ENCODE measurements around the gene PIH1D2. TPM values are rescaled to one million over a fixed set of nuclear protein-coding genes. Genes with fewer than 3 reads are reported as not detected.
A peak's percentile ranks its signal among the peaks of the same experiment; 100 is the strongest.

The PIH1D2 gene
- total RNA-seq, 1 experiment from 2014 or later: 1.6 TPM

GRCh38 chr11:112106070-112106469, 32.3 kb upstream of the PIH1D2 start (continued):
- no peak for TF ChIP-seq TCF7L2 (IDR thresholded peaks at IDR 0.05; ENCODE audit: borderline replicate concordance, extremely low read depth, insufficient read depth, insufficient read length)
- TF ChIP-seq EGR1 (IDR thresholded peaks at IDR 0.05; ENCODE audit: low read depth): no peak
- TF ChIP-seq EZH2 (IDR thresholded peaks at IDR 0.05): no peak
- no peak for TF ChIP-seq ZNF274 (IDR thresholded peaks at IDR 0.05; ENCODE audit: low read depth, low read length)

- Histone ChIP-seq H3K4me3 (replicated peaks in 1 of 2; ENCODE audit: low read depth in 1 of 2, low read length in 2 of 2) (no peak overlapping the region), H3K79me2 (ENCODE audit: insufficient read depth, low read length) (no peaks in the 10 kb centered on the region), H4K20me1 (ENCODE audit: insufficient read depth) (no peaks in the 10 kb centered on the region), H2AFZ (ENCODE audit: low read depth, low read length, poor library complexity, severe bottlenecking) (no peak overlapping the region), H3K27ac (ENCODE audit: low read depth, low read length) (no peak overlapping the region), H3K27me3 (ENCODE audit: insufficient read depth, low read length) (no peaks in the 10 kb centered on the region), H3K36me3 (ENCODE audit: control insufficient read depth in 1 of 2, insufficient read depth in 2 of 2, low read length in 2 of 2) (no peaks in the 10 kb centered on the region), H3K9me2 (ENCODE audit: insufficient read depth) (no peaks in the 10 kb centered on the region), H3K4me2 (ENCODE audit: low read length) (0 out of 2 replicates have a peak overlapping the region, but pooled peaks have one; percentile 6), H3K4me1 (ENCODE audit: control insufficient read depth in 1 of 2, insufficient read depth in 2 of 2, low read length in 2 of 2) (peaks cover 5 to 35% of the 10 kb centered on the region in 2 experiments; a peak in 3 of 4 replicates), H3K9me3 (ENCODE audit: control insufficient read depth in 1 of 2, insufficient read depth in 1 of 2, low read depth in 1 of 2, low read length in 2 of 2) (no peaks in the 10 kb centered on the region), H3K9ac (ENCODE audit: low read length) (no peak overlapping the region)
- ChIA-PET CTCF (interaction anchor here (1.0 kb wide), 1 partner anchor 10 kb away, joined by 3 read pairs; no protein-coding TSS in a partner anchor), RAD21 (ENCODE audit: low non-redundant PET in 1 of 2, low total read pairs in 2 of 2, uncharacterized antibody in 2 of 2, unreplicated experiment in 2 of 2) (no interaction called here), POLR2A (no interaction called here)
- no TSS peak for BruUV-seq (replicated peaks)
- DNase-seq (ENCODE audit: low read depth, low spot score) (no peak), ATAC-seq (no peak)
- TF ChIP-seq ZBTB33 (IDR thresholded peaks at IDR 0.05; ENCODE audit: extremely low read depth, insufficient replicate concordance, low read length): no peak
- TF ChIP-seq POLR2AphosphoS5 (IDR thresholded peaks at IDR 0.05; ENCODE audit: low read depth, low read length): no peak
- no peak for TF ChIP-seq EGR1 (IDR thresholded peaks at IDR 0.05; ENCODE audit: low read depth)
- intact Hi-C loops (cut with micrococcal nuclease): no loop called here
Measured at GRCh38 chr11:112103446-112103845, 29.6 kb upstream of the PIH1D2 start.
